ENCODE results near the gene PTPRR.

PTPRR gene

DNA sequence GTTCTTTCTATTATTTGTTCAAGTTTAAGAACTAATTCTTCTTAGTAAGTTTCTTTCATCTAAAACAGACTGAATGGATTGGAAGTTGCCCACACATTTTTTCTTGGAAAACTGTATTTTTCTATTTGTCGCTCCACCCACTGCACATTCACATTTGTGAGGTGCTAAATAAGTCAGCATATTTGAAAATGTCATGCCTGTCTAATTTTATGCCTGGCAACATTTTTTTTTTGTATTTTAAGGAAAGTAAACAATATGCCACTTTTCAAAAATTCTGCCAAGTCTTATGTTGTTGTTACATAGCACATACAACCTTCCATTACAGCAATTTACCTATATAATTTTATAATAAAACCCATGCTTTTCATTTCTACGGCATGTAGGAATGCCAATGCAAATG lies 170.6 kb downstream of the PTPRR start:
- no peak overlapping the region for H3K27ac ChIP-seq
- TF ChIP-seq, protein P1, sequence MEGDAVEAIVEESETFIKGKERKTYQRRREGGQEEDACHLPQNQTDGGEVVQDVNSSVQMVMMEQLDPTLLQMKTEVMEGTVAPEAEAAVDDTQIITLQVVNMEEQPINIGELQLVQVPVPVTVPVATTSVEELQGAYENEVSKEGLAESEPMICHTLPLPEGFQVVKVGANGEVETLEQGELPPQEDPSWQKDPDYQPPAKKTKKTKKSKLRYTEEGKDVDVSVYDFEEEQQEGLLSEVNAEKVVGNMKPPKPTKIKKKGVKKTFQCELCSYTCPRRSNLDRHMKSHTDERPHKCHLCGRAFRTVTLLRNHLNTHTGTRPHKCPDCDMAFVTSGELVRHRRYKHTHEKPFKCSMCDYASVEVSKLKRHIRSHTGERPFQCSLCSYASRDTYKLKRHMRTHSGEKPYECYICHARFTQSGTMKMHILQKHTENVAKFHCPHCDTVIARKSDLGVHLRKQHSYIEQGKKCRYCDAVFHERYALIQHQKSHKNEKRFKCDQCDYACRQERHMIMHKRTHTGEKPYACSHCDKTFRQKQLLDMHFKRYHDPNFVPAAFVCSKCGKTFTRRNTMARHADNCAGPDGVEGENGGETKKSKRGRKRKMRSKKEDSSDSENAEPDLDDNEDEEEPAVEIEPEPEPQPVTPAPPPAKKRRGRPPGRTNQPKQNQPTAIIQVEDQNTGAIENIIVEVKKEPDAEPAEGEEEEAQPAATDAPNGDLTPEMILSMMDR (conservative IDR thresholded peaks at IDR 0.05): no peak

DNA sequence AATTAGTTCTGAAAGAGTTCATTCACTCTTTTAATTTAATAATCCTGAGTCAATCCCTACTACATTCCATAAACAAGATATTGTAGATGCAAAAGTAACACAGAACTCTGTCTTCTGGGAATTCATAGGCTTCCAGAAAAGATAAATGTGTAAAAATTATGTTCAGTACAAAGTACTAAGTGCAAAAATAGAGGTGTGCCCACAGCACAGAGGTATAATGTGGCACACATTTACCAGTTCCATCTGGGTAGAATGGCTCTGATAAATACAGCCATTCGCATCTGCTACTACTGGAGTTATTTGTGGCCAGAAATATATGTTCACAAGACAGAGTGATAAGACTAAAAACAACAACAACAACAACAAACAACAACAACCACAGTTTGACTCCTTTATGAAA lies 171.7 kb downstream of the PTPRR start:
- H3K27ac ChIP-seq: no peak overlapping the region
- TF ChIP-seq, protein P1 (conservative IDR thresholded peaks at IDR 0.05): no peak

GRCh38 chr12:70747445-70748260 lies 172.9 kb downstream of the PTPRR start:
- TF ChIP-seq, protein P1 (conservative IDR thresholded peaks at IDR 0.05): no peak
- H3K27ac ChIP-seq: no peak overlapping the region

GRCh38 chr12:70745048-70745447 lies 175.5 kb downstream of the PTPRR start:
- TF ChIP-seq, protein P1 (conservative IDR thresholded peaks at IDR 0.05): no peak
- H3K27ac ChIP-seq: no peak overlapping the region

- no peak overlapping the region for H3K27ac ChIP-seq
- TF ChIP-seq, protein P1 (conservative IDR thresholded peaks at IDR 0.05): no peak
These were observed 176.4 kb downstream of the PTPRR start for GRCh38 chr12:70744178-70744577.

- TF ChIP-seq, protein P1 (conservative IDR thresholded peaks at IDR 0.05): no peak
- H3K27ac ChIP-seq: no peak overlapping the region
These were observed 179.3 kb downstream of the PTPRR start for GRCh38 chr12:70741256-70741655.

DNA sequence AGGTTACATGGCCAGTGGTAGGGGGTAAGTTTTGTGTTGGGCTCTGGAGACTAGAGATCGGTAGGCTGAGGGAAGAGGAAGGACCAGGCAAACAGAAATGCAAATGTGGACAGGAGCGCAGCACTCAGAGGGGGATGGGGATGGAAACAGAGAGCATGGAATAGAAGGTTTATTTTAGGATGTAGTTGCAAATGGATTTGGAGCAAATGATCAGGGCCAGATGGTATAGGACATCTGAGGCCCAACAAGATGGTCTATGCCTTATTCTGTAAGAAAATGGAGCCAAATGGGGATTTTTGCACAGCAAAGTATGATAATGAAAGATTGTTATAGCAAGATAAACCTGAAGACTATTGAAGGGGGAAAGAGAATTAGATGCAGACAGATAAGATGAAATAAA lies 180.8 kb downstream of the PTPRR start:
- no peak overlapping the region for H3K27ac ChIP-seq
- TF ChIP-seq, protein P1 (conservative IDR thresholded peaks at IDR 0.05): no peak
